Measurements from ENCODE around the gene C19orf85.

- no peak for TF ChIP-seq EP300 (IDR thresholded peaks at IDR 0.05; ENCODE audit: borderline replicate concordance)
- no peak for TF ChIP-seq RAD21 (IDR thresholded peaks at IDR 0.05; ENCODE audit: low read depth)
- TF ChIP-seq ZBTB7A (IDR thresholded peaks at IDR 0.05; ENCODE audit: low read depth) = no peak
Observed at GRCh38 chr19:55462722-55463121, 1.8 kb downstream of the C19orf85 start.
